H9 (cell line): Measurements from ENCODE around the gene MYO7A. TPM values are rescaled to one million over a fixed set of nuclear protein-coding genes. Genes with fewer than 3 reads are reported as not detected.

ENCODE experiments used
- DNase-seq: peaks from one replicate; pipeline ENCODE4 v3.0.0-alpha.2; 2017
- H2AFZ ChIP-seq: one replicate; pipeline ENCODE4 v1.6.1; 2013; ENCODE audit warnings: mild to moderate bottlenecking, low read length, control low read depth, moderate library complexity
- H2AK5ac ChIP-seq: 2 replicates; pipeline ENCODE4 v1.6.1; 2013; ENCODE audit warnings: low read length, control low read depth, mixed read lengths; ENCODE audit not compliant: insufficient read length
- H2BK120ac ChIP-seq: one replicate; pipeline ENCODE4 v1.6.1; 2013; ENCODE audit warnings: low read depth, mild to moderate bottlenecking, low read length, control low read depth, inconsistent platforms; ENCODE audit not compliant: poor library complexity, severe bottlenecking
- H2BK12ac ChIP-seq: 2 replicates; pipeline ENCODE4 v1.6.1; 2013; ENCODE audit warnings: low read length, control low read depth, mixed read lengths, low read depth; ENCODE audit not compliant: insufficient read length
- H2BK15ac ChIP-seq: 2 replicates; pipeline ENCODE4 v1.6.1; 2013; ENCODE audit warnings: low read depth, low read length, control low read depth
- H2BK20ac ChIP-seq: one replicate; pipeline ENCODE4 v1.6.1; 2013; ENCODE audit warnings: low read depth, mild to moderate bottlenecking, low read length, control low read depth, inconsistent platforms; ENCODE audit not compliant: poor library complexity, severe bottlenecking
- H2BK5ac ChIP-seq: 2 replicates; pipeline ENCODE4 v1.6.1; 2013; ENCODE audit warnings: low read length, control low read depth, mixed read lengths; ENCODE audit not compliant: insufficient read length
- H3K14ac ChIP-seq: 2 replicates; pipeline ENCODE4 v1.6.1; 2013; ENCODE audit warnings: low read length, control low read depth; ENCODE audit not compliant: insufficient read depth
- H3K18ac ChIP-seq: 2 replicates; pipeline ENCODE4 v1.6.1; 2013; ENCODE audit warnings: low read depth, mild to moderate bottlenecking, mixed read lengths, low read length, control low read depth; ENCODE audit not compliant: insufficient read length
- H3K23ac ChIP-seq: 2 replicates; pipeline ENCODE4 v1.6.1; 2013; ENCODE audit warnings: low read length, control low read depth, mixed read lengths, low read depth; ENCODE audit not compliant: insufficient read length
- H3K23me2 ChIP-seq: 2 replicates; pipeline ENCODE4 v1.6.1; 2013; ENCODE audit warnings: low read depth, mild to moderate bottlenecking, mixed read lengths, low read length, control low read depth; ENCODE audit not compliant: insufficient read length, poor library complexity, severe bottlenecking
- H3K27ac ChIP-seq: 2 replicates; pipeline ENCODE4 v1.5.1; 2013; ENCODE audit warnings: low read length, control low read depth, mixed read lengths, low read depth; ENCODE audit not compliant: insufficient read length
- H3K27me3 ChIP-seq: 2 replicates; pipeline ENCODE4 v1.6.1; 2013; ENCODE audit warnings: low read length, control low read depth, inconsistent platforms; ENCODE audit not compliant: insufficient read depth
- H3K4ac ChIP-seq: 2 replicates; pipeline ENCODE4 v1.6.1; 2013; ENCODE audit warnings: low read depth, mild to moderate bottlenecking, control low read depth, inconsistent platforms, low read length, moderate library complexity
- H3K4me1 ChIP-seq: 2 replicates; pipeline ENCODE4 v1.6.1; 2013; ENCODE audit warnings: low read length, control low read depth, inconsistent platforms; ENCODE audit not compliant: insufficient read depth
- H3K4me2 ChIP-seq: 2 replicates; pipeline ENCODE4 v1.6.1; 2013; ENCODE audit warnings: low read length, control low read depth, mixed read lengths; ENCODE audit not compliant: insufficient read length, insufficient read depth
- H3K56ac ChIP-seq: 2 replicates; pipeline ENCODE4 v1.6.1; 2013; ENCODE audit warnings: low read depth, mild to moderate bottlenecking, mixed read lengths, low read length, control low read depth; ENCODE audit not compliant: insufficient read length
- H3K79me1 ChIP-seq: 2 replicates; pipeline ENCODE4 v1.6.1; 2013; ENCODE audit warnings: low read depth, mild to moderate bottlenecking, moderate library complexity, low read length, control low read depth, inconsistent platforms; ENCODE audit not compliant: insufficient read depth, poor library complexity, severe bottlenecking
- H3K79me2 ChIP-seq: 2 replicates; pipeline ENCODE4 v1.6.1; 2013; ENCODE audit warnings: low read length, control low read depth, inconsistent platforms; ENCODE audit not compliant: insufficient read depth
- H3K9ac ChIP-seq: 2 replicates; pipeline ENCODE4 v1.6.1; 2013; ENCODE audit warnings: low read length, control low read depth, mixed read lengths; ENCODE audit not compliant: insufficient read length; ENCODE audit errors: extremely low read depth
- H3K9me3 ChIP-seq: one replicate; pipeline ENCODE4 v1.6.1; 2013; ENCODE audit warnings: low read depth, low read length, inconsistent platforms; ENCODE audit not compliant: control insufficient read depth
- H3T11ph ChIP-seq: one replicate; pipeline ENCODE4 v1.6.1; 2013; ENCODE audit warnings: mild to moderate bottlenecking, low read length, control low read depth, inconsistent platforms
- H4K20me1 ChIP-seq: one replicate; pipeline ENCODE4 v1.6.1; 2013; ENCODE audit not compliant: control insufficient read depth, insufficient read length, insufficient read depth
- H4K5ac ChIP-seq: 2 replicates; pipeline ENCODE4 v1.6.1; 2013; ENCODE audit warnings: low read depth, mild to moderate bottlenecking, mixed read lengths, low read length, control low read depth; ENCODE audit not compliant: insufficient read length
- H4K8ac ChIP-seq: replicated peaks from 2 replicates; pipeline ENCODE4 v1.6.1; 2013; ENCODE audit warnings: low read length, control low read depth, mixed read lengths, low read depth; ENCODE audit not compliant: insufficient read length
- H4K91ac ChIP-seq: 2 replicates; pipeline ENCODE4 v1.6.1; 2013; ENCODE audit warnings: low read depth, mild to moderate bottlenecking, moderate library complexity, mixed read lengths, low read length, control low read depth; ENCODE audit not compliant: insufficient read length
- H3K27ac Mint-ChIP-seq, 3 experiments: 2 replicates in 2 of 3; 3 replicates in 1 of 3; pipeline ENCODE4 v1.8.0; 2020 to 2021; ENCODE audit warnings: mixed read lengths in 3 of 3, mild to moderate bottlenecking in 1 of 3, moderate library complexity in 1 of 3
- H3K27me3 Mint-ChIP-seq: 2 replicates; pipeline ENCODE4 v1.8.0; 2021; ENCODE audit warnings: low read depth, mild to moderate bottlenecking, moderate library complexity, mixed read lengths
- H3K36me3 Mint-ChIP-seq, 3 experiments: 2 replicates in 2 of 3; 3 replicates in 1 of 3; pipeline ENCODE4 v1.8.0; 2020 to 2021; ENCODE audit warnings: low read depth in 3 of 3, mixed read lengths in 3 of 3; ENCODE audit not compliant: insufficient read depth in 1 of 3
- H3K4me1 Mint-ChIP-seq, 2 experiments: 2 replicates each; pipeline ENCODE4 v1.8.0; 2020; ENCODE audit warnings: mixed read lengths in 2 of 2
- H3K4me3 Mint-ChIP-seq, 2 experiments: 2 replicates in 1 of 2; 3 replicates in 1 of 2; pipeline ENCODE4 v1.8.0; 2020 to 2021; ENCODE audit warnings: mild to moderate bottlenecking in 2 of 2, mixed read lengths in 2 of 2, moderate library complexity in 1 of 2
- H3K9me3 Mint-ChIP-seq, 2 experiments: 2 replicates in 1 of 2; 3 replicates in 1 of 2; pipeline ENCODE4 v1.8.0; 2020; ENCODE audit warnings: mild to moderate bottlenecking in 2 of 2, mixed read lengths in 2 of 2, moderate library complexity in 1 of 2
- WGBS: extraction: QIAGEN DNeasy Blood & Tissue Kit; methylation state at CpG from one replicate; pipeline ENCODE4 v1.1.7; 2013; ENCODE audit warnings: missing lambda C conversion rate, low lambda C conversion rate, mixed read lengths; ENCODE audit not compliant: insufficient read length; ENCODE audit errors: extremely low coverage; 5-methylcytosine and 5-hydroxymethylcytosine counted together
- total RNA-seq: library from RNA; stranded (reverse); gene quantifications from 2 replicates; pipeline ENCODE4 v1.2.1, GENCODE V29; 2021
- TF ChIP-seq, protein P1 (sequence below): fragments of 200-600 bp; sonication (generic); conservative IDR thresholded peaks from 3 replicates; pipeline ENCODE4 v1.8.0; 2021; ENCODE audit warnings: antibody characterized with exemption, mild to moderate bottlenecking

MYO7A gene
- total RNA-seq, 1 experiment from 2014 or later = 1.6 TPM

DNA sequence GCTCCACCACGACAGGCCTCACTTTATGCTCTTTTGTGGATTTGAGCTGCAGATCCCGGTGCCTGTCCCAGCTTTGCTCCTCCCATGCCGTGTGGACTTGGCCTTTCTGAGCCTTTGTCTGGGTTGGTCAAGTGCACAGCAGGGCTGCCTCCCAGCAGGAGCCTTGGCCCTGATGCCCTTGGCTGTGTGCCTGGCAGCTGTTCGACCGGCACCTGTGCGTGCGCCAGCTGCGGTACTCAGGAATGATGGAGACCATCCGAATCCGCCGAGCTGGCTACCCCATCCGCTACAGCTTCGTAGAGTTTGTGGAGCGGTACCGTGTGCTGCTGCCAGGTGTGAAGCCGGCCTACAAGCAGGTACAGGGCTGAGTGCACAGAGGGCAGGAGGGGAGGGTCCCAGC is 46.5 kb downstream of the MYO7A start:
- Histone ChIP-seq H3K27me3 (peaks cover 2% of the 10 kb centered on the region; the same call in 1 of the 2 replicates), H2BK20ac (no peak overlapping the region), H3K23me2 (no peaks in the 10 kb centered on the region), H3K4ac (no peak overlapping the region), H3K56ac (no peak overlapping the region), H3K9ac (no peak overlapping the region), H3K14ac (no peak overlapping the region), H4K91ac (no peak overlapping the region), H3T11ph (no peak overlapping the region), H2AK5ac (no peak overlapping the region), H3K79me1 (no peaks in the 10 kb centered on the region), H2BK15ac (no peak overlapping the region), H2BK12ac (no peak overlapping the region), H3K79me2 (no peaks in the 10 kb centered on the region), H3K4me2 (no peak overlapping the region), H4K8ac (no peak overlapping the region), H2BK5ac (no peak overlapping the region), H3K18ac (no peak overlapping the region), H3K4me1 (peaks cover 17% of the 10 kb centered on the region; the same call in 1 of the 2 replicates), H3K9me3 (no peaks in the 10 kb centered on the region), H4K20me1 (no peaks in the 10 kb centered on the region), H3K23ac (no peak overlapping the region), H2AFZ (no peak overlapping the region), H3K27ac (no peak overlapping the region), H4K5ac (no peak overlapping the region), H2BK120ac (no peak overlapping the region)
- Mint-ChIP-seq H3K27ac (peak overlapping the region in 2 of 3 experiments; percentile 85 to 89; a peak in 3 of 7 replicates), H3K4me1 (peaks cover 66 to 68% of the 10 kb centered on the region in 2 experiments), H3K36me3 (peaks cover 0 to 3% (median 0%) of the 10 kb centered on the region in 3 experiments; a peak in 4 of 7 replicates), H3K4me3 (0 out of 5 replicates have a peak overlapping the region, but pooled peaks of 1 of the 2 experiments have one; percentile 44), H3K9me3 (peaks cover 0 to 2% of the 10 kb centered on the region in 2 experiments; a peak in 2 of 5 replicates), H3K27me3 (no peaks in the 10 kb centered on the region; the same call in none of the 2 replicates)
- WGBS = no CpG with 5 or more reads among the region's 16 CpGs
- no peak for DNase-seq
- TF ChIP-seq, protein P1, sequence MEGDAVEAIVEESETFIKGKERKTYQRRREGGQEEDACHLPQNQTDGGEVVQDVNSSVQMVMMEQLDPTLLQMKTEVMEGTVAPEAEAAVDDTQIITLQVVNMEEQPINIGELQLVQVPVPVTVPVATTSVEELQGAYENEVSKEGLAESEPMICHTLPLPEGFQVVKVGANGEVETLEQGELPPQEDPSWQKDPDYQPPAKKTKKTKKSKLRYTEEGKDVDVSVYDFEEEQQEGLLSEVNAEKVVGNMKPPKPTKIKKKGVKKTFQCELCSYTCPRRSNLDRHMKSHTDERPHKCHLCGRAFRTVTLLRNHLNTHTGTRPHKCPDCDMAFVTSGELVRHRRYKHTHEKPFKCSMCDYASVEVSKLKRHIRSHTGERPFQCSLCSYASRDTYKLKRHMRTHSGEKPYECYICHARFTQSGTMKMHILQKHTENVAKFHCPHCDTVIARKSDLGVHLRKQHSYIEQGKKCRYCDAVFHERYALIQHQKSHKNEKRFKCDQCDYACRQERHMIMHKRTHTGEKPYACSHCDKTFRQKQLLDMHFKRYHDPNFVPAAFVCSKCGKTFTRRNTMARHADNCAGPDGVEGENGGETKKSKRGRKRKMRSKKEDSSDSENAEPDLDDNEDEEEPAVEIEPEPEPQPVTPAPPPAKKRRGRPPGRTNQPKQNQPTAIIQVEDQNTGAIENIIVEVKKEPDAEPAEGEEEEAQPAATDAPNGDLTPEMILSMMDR = 0 out of 3 replicates have a peak, but pooled peaks have one; percentile 6
